IMR-90 (cell line): ENCODE data around the gene ANKRD37. TPM values are rescaled to one million over a fixed set of nuclear protein-coding genes. Genes with fewer than 3 reads are reported as not detected.

Experiments used
- ATAC-seq: fragments of 200-7000 bp; cut with Tn5 transposase; 2 replicates; pipeline ENCODE4 v1.9.1; 2020; ENCODE audit warnings: low read depth, mild to moderate bottlenecking, moderate library complexity
- BruUV-seq: library from RNA; stranded (reverse); fragments of 400-500 nt; replicated peaks from 2 replicates; lab custom pipeline; 2021; lab: Mats Ljungman, UMichigan
- CTCF ChIA-PET: fragments of 300-600 bp; formaldehyde crosslinking; extraction: SDS; loops from one replicate; lab custom pipeline; 2021; ENCODE audit warnings: antibody characterized with exemption; lab: Yijun Ruan, JAX
- POLR2A ChIA-PET: fragments of 300-600 bp; sonication (Branson Sonifier 250); formaldehyde crosslinking; loops from one replicate; lab custom pipeline; 2022; ENCODE audit warnings: antibody characterized with exemption; ENCODE audit not compliant: unreplicated experiment; lab: Charles Lee
- DNase-seq: peaks from one replicate; pipeline ENCODE4 v3.0.0; 2013
- H2AFZ ChIP-seq: replicated peaks from 2 replicates; pipeline ENCODE3; 2013; ENCODE audit warnings: low read length, mild to moderate bottlenecking; ENCODE audit not compliant: poor library complexity
- H2AK5ac ChIP-seq: 2 replicates; pipeline ENCODE4 v1.6.1; 2013; ENCODE audit warnings: low read depth, low read length, inconsistent platforms
- H2AK9ac ChIP-seq: replicated peaks from 2 replicates; pipeline ENCODE3; 2013; ENCODE audit warnings: mild to moderate bottlenecking, low read depth, low read length, moderate library complexity; ENCODE audit not compliant: poor library complexity
- H2BK120ac ChIP-seq: 2 replicates; pipeline ENCODE4 v1.6.1; 2013; ENCODE audit warnings: low read depth, low read length, inconsistent platforms
- H2BK15ac ChIP-seq: 3 replicates; pipeline ENCODE4 v1.6.1; 2013; ENCODE audit warnings: low read depth, low read length, inconsistent platforms
- H2BK20ac ChIP-seq: 2 replicates; pipeline ENCODE4 v1.6.1; 2013; ENCODE audit warnings: low read depth, mild to moderate bottlenecking, inconsistent platforms, low read length, moderate library complexity
- H2BK5ac ChIP-seq: 2 replicates; pipeline ENCODE4 v1.6.1; 2013; ENCODE audit warnings: mild to moderate bottlenecking, low read depth, low read length, inconsistent platforms; ENCODE audit not compliant: poor library complexity, severe bottlenecking
- H3K14ac ChIP-seq: replicated peaks from 2 replicates; pipeline ENCODE4 v1.6.1; 2013; ENCODE audit warnings: low read depth, low read length, inconsistent platforms
- H3K18ac ChIP-seq: 2 replicates; pipeline ENCODE4 v1.6.1; 2013; ENCODE audit warnings: low read depth, low read length, control low read depth
- H3K23ac ChIP-seq: 2 replicates; pipeline ENCODE4 v1.6.1; 2013; ENCODE audit warnings: low read depth, low read length, inconsistent platforms
- H3K27ac ChIP-seq: 2 replicates; pipeline ENCODE4 v1.5.1; 2013; ENCODE audit warnings: mild to moderate bottlenecking, control low read depth, low read length; ENCODE audit not compliant: insufficient read depth
- H3K27me3 ChIP-seq: 2 replicates; pipeline ENCODE4 v1.6.1; 2013; ENCODE audit warnings: low read length; ENCODE audit not compliant: control insufficient read depth, insufficient read depth
- H3K36me3 ChIP-seq: 2 replicates; pipeline ENCODE4 v1.6.1; 2013; ENCODE audit warnings: low read length, mixed read lengths; ENCODE audit not compliant: control insufficient read depth, insufficient read depth
- H3K4ac ChIP-seq: 2 replicates; pipeline ENCODE4 v1.6.1; 2013; ENCODE audit warnings: low read depth, low read length, inconsistent platforms
- H3K4me1 ChIP-seq: 2 replicates; pipeline ENCODE4 v1.6.1; 2013; ENCODE audit warnings: low read length, mixed read lengths; ENCODE audit not compliant: control insufficient read depth, insufficient read depth
- H3K4me2 ChIP-seq: 2 replicates; pipeline ENCODE4 v1.6.1; 2013; ENCODE audit warnings: low read depth, mild to moderate bottlenecking, control low read depth, low read length, moderate library complexity
- H3K4me3 ChIP-seq: 2 replicates; pipeline ENCODE4 v1.5.1; 2013; ENCODE audit warnings: low read depth, mild to moderate bottlenecking, control low read depth, low read length, moderate library complexity; ENCODE audit not compliant: insufficient read depth
- H3K56ac ChIP-seq: 2 replicates; pipeline ENCODE4 v1.6.1; 2013; ENCODE audit warnings: low read length, inconsistent platforms; ENCODE audit not compliant: insufficient read depth; ENCODE audit errors: extremely low read depth
- H3K79me1 ChIP-seq, 2 experiments: 2 replicates each; pipeline ENCODE4 v1.6.1; 2013; ENCODE audit warnings: low read length in 2 of 2, inconsistent platforms in 1 of 2, low read depth in 1 of 2
- H3K9ac ChIP-seq: 2 replicates; pipeline ENCODE4 v1.6.1; 2013; ENCODE audit warnings: low read depth, low read length, control low read depth
- H3K9me1 ChIP-seq: 2 replicates; pipeline ENCODE4 v1.6.1; 2013; ENCODE audit warnings: low read length, inconsistent platforms; ENCODE audit not compliant: insufficient read depth
- H3K9me3 ChIP-seq: 2 replicates; pipeline ENCODE4 v1.6.1; 2013; ENCODE audit warnings: low read length; ENCODE audit not compliant: control insufficient read depth, insufficient read depth
- H4K20me1 ChIP-seq: 2 replicates; pipeline ENCODE4 v1.6.1; 2013; ENCODE audit warnings: low read length, inconsistent platforms; ENCODE audit not compliant: insufficient read depth
- H4K5ac ChIP-seq: 2 replicates; pipeline ENCODE4 v1.6.1; 2013; ENCODE audit warnings: mild to moderate bottlenecking, low read depth, low read length, control low read depth
- H4K8ac ChIP-seq, 2 experiments: 2 replicates each; pipeline ENCODE4 v1.6.1; 2013; ENCODE audit warnings: low read depth in 2 of 2, low read length in 2 of 2, control low read depth in 1 of 2, inconsistent platforms in 1 of 2
- H4K91ac ChIP-seq: 2 replicates; pipeline ENCODE4 v1.6.1; 2013; ENCODE audit warnings: low read depth, low read length, inconsistent platforms; ENCODE audit not compliant: insufficient read depth
- BHLHE40 ChIP-seq: fragments of 150-350 bp; IDR thresholded peaks from 2 replicates; pipeline ENCODE4 v1.6.1; 2016; ENCODE audit warnings: mild to moderate bottlenecking, low read depth, low read length
- CEBPB ChIP-seq: IDR thresholded peaks from 2 replicates; pipeline ENCODE4 v1.6.1; 2012; ENCODE audit warnings: low read depth, low read length, improper control_type of control experiment
- ELK1 ChIP-seq: fragments of 150-350 bp; IDR thresholded peaks from 2 replicates; pipeline ENCODE4 v1.6.1; 2016; ENCODE audit warnings: low read depth, mild to moderate bottlenecking, low read length, moderate library complexity, borderline replicate concordance
- FOS ChIP-seq: fragments of 150-350 bp; IDR thresholded peaks from 2 replicates; pipeline ENCODE4 v1.6.1; 2016; ENCODE audit warnings: low read depth, low read length
- MAZ ChIP-seq: IDR thresholded peaks from 2 replicates; pipeline ENCODE4 v1.6.1; 2012; ENCODE audit warnings: low read depth, mild to moderate bottlenecking, low read length, improper control_type of control experiment, moderate library complexity, borderline replicate concordance
- MXI1 ChIP-seq: IDR thresholded peaks from 2 replicates; pipeline ENCODE4 v1.6.1; 2012; ENCODE audit warnings: low read depth, mild to moderate bottlenecking, low read length, moderate library complexity, borderline replicate concordance
- NFE2L2 ChIP-seq: fragments of 150-350 bp; IDR thresholded peaks from 2 replicates; pipeline ENCODE4 v1.6.1; 2016; ENCODE audit warnings: low read depth, mild to moderate bottlenecking, low read length
- POLR2A ChIP-seq: IDR thresholded peaks from 2 replicates; pipeline ENCODE4 v1.6.1; 2012; ENCODE audit warnings: mild to moderate bottlenecking, low read depth, low read length
- RAD21 ChIP-seq: IDR thresholded peaks from 2 replicates; pipeline ENCODE4 v1.6.1; 2012; ENCODE audit warnings: low read length, improper control_type of control experiment
- RCOR1 ChIP-seq: IDR thresholded peaks from 2 replicates; pipeline ENCODE4 v1.6.1; 2012; ENCODE audit warnings: mild to moderate bottlenecking, low read length, improper control_type of control experiment; ENCODE audit not compliant: insufficient replicate concordance
- RFX5 ChIP-seq: IDR thresholded peaks from 2 replicates; pipeline ENCODE4 v1.8.0; 2012; ENCODE audit warnings: low read depth, mild to moderate bottlenecking, low read length, moderate library complexity
- SMC3 ChIP-seq: fragments of 150-350 bp; IDR thresholded peaks from 2 replicates; pipeline ENCODE4 v1.6.1; 2016; ENCODE audit warnings: low read depth, mild to moderate bottlenecking, antibody characterized with exemption, low read length, moderate library complexity
- USF2 ChIP-seq: fragments of 150-350 bp; IDR thresholded peaks from 2 replicates; pipeline ENCODE4 v1.6.1; 2017; ENCODE audit warnings: mild to moderate bottlenecking, antibody characterized with exemption, low read length, low read depth
- WGBS, 2 experiments: methylation state at CpG; one replicate each; pipeline versions ENCODE4 v1.1.5 to v1.1.7; 2013; ENCODE audit warnings: missing lambda C conversion rate in 2 of 2; ENCODE audit not compliant: insufficient read length in 1 of 2; ENCODE audit errors: extremely low coverage in 2 of 2; 5-methylcytosine and 5-hydroxymethylcytosine counted together
- dilution Hi-C: fragments of 300-500 bp; cut with HindIII; formaldehyde crosslinking; loops from one replicate; pipeline ENCODE4 v1.14.3; 2018; ENCODE audit warnings: low sequenced_read_pairs; ENCODE audit not compliant: unreplicated experiment
- in situ Hi-C: fragments of 300-500 bp; cut with MboI; formaldehyde crosslinking; loops from 3 replicates; pipeline ENCODE4 v1.14.3; 2019; ENCODE audit warnings: low sequenced_read_pairs, inconsistent platforms, mixed read lengths
- intact Hi-C: fragments of 100-400 bp; cut with micrococcal nuclease; formaldehyde crosslinking; loops from 2 replicates; pipeline ENCODE4 v1.10.0; 2022
- polyA plus RNA-seq, 3 experiments: library from polyadenylated mRNA; depleted of rRNA; stranded (reverse); fragments of >200 nt; gene quantifications; 2 replicates each; pipeline ENCODE4 v1.2.3, GENCODE V29; 2012; ENCODE audit warnings: low replicate concordance in 1 of 3
- total RNA-seq: library from RNA; depleted of rRNA; stranded (reverse); fragments of >200 nt; gene quantifications from 2 replicates; pipeline ENCODE4 v1.2.3, GENCODE V29; 2012
- TF ChIP-seq, protein P1 (sequence below): conservative IDR thresholded peaks from 2 replicates; pipeline ENCODE4 v1.5.1; 2012; ENCODE audit warnings: mild to moderate bottlenecking, low read depth, low read length, improper control_type of control experiment

ANKRD37 gene
- total and polyA plus RNA-seq, 2 of the 4 experiments (the other 2 are of a cell fraction) = 7.1 to 8.2 TPM

DNA sequence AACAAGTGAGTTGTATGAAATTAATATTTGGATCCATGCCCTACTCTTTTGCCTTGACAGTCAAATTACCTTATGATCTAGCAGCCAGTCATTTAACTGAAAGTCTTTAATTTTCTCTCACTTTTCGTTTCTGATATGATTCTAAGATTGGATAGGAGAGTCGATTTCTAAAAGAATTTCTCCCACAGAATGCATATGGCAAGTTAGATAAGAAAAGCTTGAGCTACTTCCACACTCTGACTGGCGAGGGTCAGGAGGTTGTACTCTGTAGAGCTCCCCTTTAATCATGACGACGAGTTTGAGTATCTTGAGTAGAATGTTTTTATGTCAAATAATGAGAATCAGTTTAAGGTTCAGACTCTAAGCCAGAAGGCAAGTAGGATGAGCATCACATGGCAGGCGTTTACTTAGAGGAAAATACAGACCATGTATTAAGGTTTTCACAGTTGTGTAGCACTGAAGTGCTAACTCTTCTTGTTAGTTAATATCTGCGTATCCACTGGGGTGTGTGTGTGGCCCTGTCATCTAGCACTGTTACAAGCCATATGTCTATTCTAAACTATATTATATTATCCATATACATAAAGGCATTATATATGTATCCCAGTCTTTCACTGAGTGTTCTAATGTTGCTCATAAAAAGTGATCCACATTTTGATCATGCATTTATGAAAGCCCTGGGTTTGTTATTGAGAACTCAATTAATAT is 38.8 kb upstream of the ANKRD37 start:
- Histone ChIP-seq H3K27ac (no peak overlapping the region), H3K14ac (peak overlapping the region; percentile 3; the same call in 1 of the 2 replicates), H3K4me3 (no peak overlapping the region), H3K36me3 (peaks cover 10% of the 10 kb centered on the region), H2BK20ac (peak overlapping the region; percentile 16; the same call in 1 of the 2 replicates), H4K5ac (no peak overlapping the region), H3K56ac (no peak overlapping the region), H2BK120ac (peak overlapping the region; percentile 4; the same call in 1 of the 2 replicates), H2AK5ac (no peak overlapping the region), H3K4me1 (peaks cover 5% of the 10 kb centered on the region), H4K91ac (no peak overlapping the region), H2AK9ac (no peak overlapping the region), H3K79me1 (no peaks in the 10 kb centered on the region), H3K23ac (no peak overlapping the region; the same call in 1 of the 2 replicates), H3K18ac (no peak overlapping the region; the same call in 1 of the 2 replicates), H3K27me3 (no peaks in the 10 kb centered on the region), H3K9me3 (no peaks in the 10 kb centered on the region), H3K4ac (no peak overlapping the region; the same call in 1 of the 2 replicates), H4K8ac (0 out of 4 replicates have a peak overlapping the region, but pooled peaks of 1 of the 2 experiments have one; percentile 24), H3K4me2 (no peak overlapping the region), H4K20me1 (no peaks in the 10 kb centered on the region), H3K9ac (no peak overlapping the region), H2AFZ (no peak overlapping the region), H2BK15ac (no peak overlapping the region; the same call in 2 of the 3 replicates), H3K9me1 (0 out of 2 replicates have a peak, but pooled peaks cover 3% of the 10 kb centered on the region), H2BK5ac (peak overlapping the region; percentile 47)
- 40% methylated on average over 2 of the region's 7 CpGs; no CpG with 5 or more reads in 1 of the 2 experiments for WGBS, 2 experiments
- no peak for DNase-seq
- dilution Hi-C loops = no loop called here
- intact Hi-C loops = no loop called here
- POLR2A ChIA-PET = no interaction called here
- CTCF ChIA-PET = interaction anchor here (0.5 kb wide), 1 partner anchor 190 kb away, joined by 4 read pairs; no protein-coding TSS in a partner anchor
- in situ Hi-C loops = no loop called here
- no peak for ATAC-seq
- no TSS peak for BruUV-seq
- no peak for TF ChIP-seq RFX5
- TF ChIP-seq CEBPB = no peak
- TF ChIP-seq RAD21 = no peak
- TF ChIP-seq, protein P1, sequence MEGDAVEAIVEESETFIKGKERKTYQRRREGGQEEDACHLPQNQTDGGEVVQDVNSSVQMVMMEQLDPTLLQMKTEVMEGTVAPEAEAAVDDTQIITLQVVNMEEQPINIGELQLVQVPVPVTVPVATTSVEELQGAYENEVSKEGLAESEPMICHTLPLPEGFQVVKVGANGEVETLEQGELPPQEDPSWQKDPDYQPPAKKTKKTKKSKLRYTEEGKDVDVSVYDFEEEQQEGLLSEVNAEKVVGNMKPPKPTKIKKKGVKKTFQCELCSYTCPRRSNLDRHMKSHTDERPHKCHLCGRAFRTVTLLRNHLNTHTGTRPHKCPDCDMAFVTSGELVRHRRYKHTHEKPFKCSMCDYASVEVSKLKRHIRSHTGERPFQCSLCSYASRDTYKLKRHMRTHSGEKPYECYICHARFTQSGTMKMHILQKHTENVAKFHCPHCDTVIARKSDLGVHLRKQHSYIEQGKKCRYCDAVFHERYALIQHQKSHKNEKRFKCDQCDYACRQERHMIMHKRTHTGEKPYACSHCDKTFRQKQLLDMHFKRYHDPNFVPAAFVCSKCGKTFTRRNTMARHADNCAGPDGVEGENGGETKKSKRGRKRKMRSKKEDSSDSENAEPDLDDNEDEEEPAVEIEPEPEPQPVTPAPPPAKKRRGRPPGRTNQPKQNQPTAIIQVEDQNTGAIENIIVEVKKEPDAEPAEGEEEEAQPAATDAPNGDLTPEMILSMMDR = no peak
- TF ChIP-seq MAZ = no peak
- TF ChIP-seq BHLHE40 = no peak
- no peak for TF ChIP-seq POLR2A
- no peak for TF ChIP-seq USF2
- TF ChIP-seq FOS = no peak
- no peak for TF ChIP-seq ELK1
- no peak for TF ChIP-seq MXI1
- TF ChIP-seq SMC3 = no peak
- no peak for TF ChIP-seq RCOR1
- TF ChIP-seq NFE2L2 = no peak
